OCI-LY7 (cell line): ENCODE data around the gene NPFFR2.
"Not testable (repeated sequence)": the region's sequence is repeated elsewhere in the genome, so short reads cannot be mapped to it uniquely, and the experiment has no call there.

Experiments used
- EZH2phosphoT487 ChIP-seq: fragments of 200-600 bp; sonication (generic); IDR thresholded peaks from 2 replicates; pipeline ENCODE4 v1.6.1; 2018; ENCODE audit warnings: low read depth, borderline replicate concordance, mild to moderate bottlenecking, mixed run types, antibody characterized with exemption, low read length, moderate library complexity, mixed read lengths
- TF ChIP-seq, protein P1 (sequence below): fragments of 200-600 bp; sonication (generic); conservative IDR thresholded peaks from 2 replicates; pipeline ENCODE4 v1.5.1; 2014; ENCODE audit warnings: mild to moderate bottlenecking, antibody characterized with exemption, low read length, moderate library complexity, mixed read lengths

DNA sequence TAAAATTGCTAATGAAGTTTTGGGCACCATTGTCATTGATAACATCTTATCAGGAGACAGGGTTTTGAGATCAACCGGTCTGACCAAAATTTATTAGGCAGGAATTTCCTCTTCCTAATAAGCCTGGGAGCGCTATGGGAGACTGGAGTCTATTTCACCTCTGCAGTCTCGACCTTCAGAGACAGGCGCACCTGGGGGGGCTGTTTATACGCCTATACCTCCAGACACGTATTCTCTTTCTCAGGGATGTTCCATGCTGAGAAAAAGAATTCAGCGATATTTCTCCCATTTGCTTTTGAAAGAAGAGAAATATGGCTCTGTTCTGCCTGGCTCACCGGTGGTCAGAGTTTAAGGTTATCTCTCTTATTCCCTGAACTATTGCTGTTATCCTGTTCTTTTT lies 121.8 kb downstream of the NPFFR2 start:
- TF ChIP-seq, protein P1, sequence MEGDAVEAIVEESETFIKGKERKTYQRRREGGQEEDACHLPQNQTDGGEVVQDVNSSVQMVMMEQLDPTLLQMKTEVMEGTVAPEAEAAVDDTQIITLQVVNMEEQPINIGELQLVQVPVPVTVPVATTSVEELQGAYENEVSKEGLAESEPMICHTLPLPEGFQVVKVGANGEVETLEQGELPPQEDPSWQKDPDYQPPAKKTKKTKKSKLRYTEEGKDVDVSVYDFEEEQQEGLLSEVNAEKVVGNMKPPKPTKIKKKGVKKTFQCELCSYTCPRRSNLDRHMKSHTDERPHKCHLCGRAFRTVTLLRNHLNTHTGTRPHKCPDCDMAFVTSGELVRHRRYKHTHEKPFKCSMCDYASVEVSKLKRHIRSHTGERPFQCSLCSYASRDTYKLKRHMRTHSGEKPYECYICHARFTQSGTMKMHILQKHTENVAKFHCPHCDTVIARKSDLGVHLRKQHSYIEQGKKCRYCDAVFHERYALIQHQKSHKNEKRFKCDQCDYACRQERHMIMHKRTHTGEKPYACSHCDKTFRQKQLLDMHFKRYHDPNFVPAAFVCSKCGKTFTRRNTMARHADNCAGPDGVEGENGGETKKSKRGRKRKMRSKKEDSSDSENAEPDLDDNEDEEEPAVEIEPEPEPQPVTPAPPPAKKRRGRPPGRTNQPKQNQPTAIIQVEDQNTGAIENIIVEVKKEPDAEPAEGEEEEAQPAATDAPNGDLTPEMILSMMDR = not testable (repeated sequence)
- not testable (repeated sequence) for TF ChIP-seq EZH2phosphoT487
